ENCODE results near the gene PIGL. TPM values are rescaled to one million over a fixed set of nuclear protein-coding genes. Genes with fewer than 3 reads are reported as not detected.

PIGL gene
- total RNA-seq, 4 donors from 2014 or later = 60.9 to 142 (median 101) TPM

DNA sequence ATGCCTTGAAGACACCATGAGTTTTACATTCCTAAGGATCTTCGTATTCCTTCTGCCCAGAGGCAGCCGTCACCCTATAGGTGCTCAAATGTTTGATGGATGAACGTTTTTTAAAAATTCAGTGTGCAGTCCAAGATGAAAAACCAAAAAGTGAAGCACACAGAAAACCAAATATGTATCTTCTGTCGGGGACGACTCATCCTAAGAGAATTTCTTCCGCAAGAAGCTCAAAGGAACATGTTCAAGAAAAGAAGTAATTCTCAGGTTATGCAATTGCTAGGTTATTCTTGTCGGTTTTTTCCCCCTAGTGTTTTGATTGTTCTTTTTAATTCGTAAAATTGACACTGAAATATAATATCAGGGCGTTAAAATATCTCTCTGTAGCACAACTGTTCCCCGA, 134.8 kb downstream of the PIGL start:
- peaks cover 11% of the 10 kb centered on the region for H3K27me3 ChIP-seq
- DNase-seq = no peak
- peak overlapping the region; percentile 76 to 91 (median 86) for H3K27ac ChIP-seq
- TF ChIP-seq, protein P1, sequence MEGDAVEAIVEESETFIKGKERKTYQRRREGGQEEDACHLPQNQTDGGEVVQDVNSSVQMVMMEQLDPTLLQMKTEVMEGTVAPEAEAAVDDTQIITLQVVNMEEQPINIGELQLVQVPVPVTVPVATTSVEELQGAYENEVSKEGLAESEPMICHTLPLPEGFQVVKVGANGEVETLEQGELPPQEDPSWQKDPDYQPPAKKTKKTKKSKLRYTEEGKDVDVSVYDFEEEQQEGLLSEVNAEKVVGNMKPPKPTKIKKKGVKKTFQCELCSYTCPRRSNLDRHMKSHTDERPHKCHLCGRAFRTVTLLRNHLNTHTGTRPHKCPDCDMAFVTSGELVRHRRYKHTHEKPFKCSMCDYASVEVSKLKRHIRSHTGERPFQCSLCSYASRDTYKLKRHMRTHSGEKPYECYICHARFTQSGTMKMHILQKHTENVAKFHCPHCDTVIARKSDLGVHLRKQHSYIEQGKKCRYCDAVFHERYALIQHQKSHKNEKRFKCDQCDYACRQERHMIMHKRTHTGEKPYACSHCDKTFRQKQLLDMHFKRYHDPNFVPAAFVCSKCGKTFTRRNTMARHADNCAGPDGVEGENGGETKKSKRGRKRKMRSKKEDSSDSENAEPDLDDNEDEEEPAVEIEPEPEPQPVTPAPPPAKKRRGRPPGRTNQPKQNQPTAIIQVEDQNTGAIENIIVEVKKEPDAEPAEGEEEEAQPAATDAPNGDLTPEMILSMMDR (IDR thresholded peaks at IDR 0.05) = no peak
- no peak for TF ChIP-seq POLR2AphosphoS5 (IDR thresholded peaks at IDR 0.05)
- TF ChIP-seq EP300 (IDR thresholded peaks at IDR 0.05; ENCODE audit: low read depth) = no peak
- TF ChIP-seq POLR2A (IDR thresholded peaks at IDR 0.05) = no peak
- intact Hi-C loops (cut with DNase I; ENCODE audit: low total_unique reads) (no loop called here), in situ Hi-C loops (cut with MboI; ENCODE audit: low pct_ligation_motif_present in 1 of 4, low pct_unique_long_range_greater_than_20kb in 1 of 4, low sequenced_read_pairs in 3 of 4) (loop anchor here in 2 of 4 donors (25.0 kb wide), 1 partner anchor 160 kb away; no protein-coding TSS in a partner anchor)
- no peaks in the 10 kb centered on the region for H3K9me3 ChIP-seq
- WGBS, 2 donors (ENCODE audit: low coverage in 1 of 2) = 31 to 40% methylated on average over 9 to 10 of the region's 10 CpGs
- peak overlapping the region; percentile 59 to 86 (median 74) for H3K4me3 ChIP-seq
- peaks cover 0 to 18% (median 14%) of the 10 kb centered on the region in 4 donors for H3K4me1 ChIP-seq
- no peaks in the 10 kb centered on the region for H3K36me3 ChIP-seq

DNA sequence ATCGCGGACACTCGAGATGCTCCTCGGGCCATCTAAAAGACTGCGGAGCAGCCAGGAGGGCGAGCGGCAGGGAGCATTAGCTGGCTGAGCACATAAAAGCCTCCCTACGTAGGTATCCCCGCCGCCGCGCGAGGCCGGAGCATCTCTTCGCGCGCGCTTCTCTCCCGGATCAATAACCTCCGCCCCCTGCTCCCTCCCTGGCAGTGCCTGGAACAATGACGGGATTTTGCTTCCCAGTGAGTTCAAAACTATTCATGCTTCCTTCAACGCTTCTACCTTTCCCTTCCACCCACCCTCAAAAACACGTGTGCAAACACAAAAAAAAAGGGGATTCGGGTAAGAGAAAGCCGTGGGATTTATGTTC, 135.3 kb downstream of the PIGL start:
- Histone ChIP-seq H3K27ac (peak overlapping the region; percentile 76 to 91 (median 86)), H3K9me3 (no peaks in the 10 kb centered on the region), H3K27me3 (peaks cover 11% of the 10 kb centered on the region), H3K4me3 (peak overlapping the region; percentile 59 to 86 (median 74)), H3K4me1 (peaks cover 0 to 18% (median 14%) of the 10 kb centered on the region in 4 donors), H3K36me3 (no peaks in the 10 kb centered on the region)
- intact Hi-C loops (cut with DNase I; ENCODE audit: low total_unique reads) (no loop called here), in situ Hi-C loops (cut with MboI; ENCODE audit: low pct_ligation_motif_present in 1 of 4, low pct_unique_long_range_greater_than_20kb in 1 of 4, low sequenced_read_pairs in 3 of 4) (loop anchor here in 2 of 4 donors (25.0 kb wide), 1 partner anchor 160 kb away; no protein-coding TSS in a partner anchor)
- WGBS, 2 donors (ENCODE audit: low coverage in 1 of 2) = 1% methylated on average over 23 of the region's 25 CpGs; no CpG with 5 or more reads in 1 of the 2 donors
- TF ChIP-seq POLR2AphosphoS5 (IDR thresholded peaks at IDR 0.05) (no peak), EP300 (IDR thresholded peaks at IDR 0.05; ENCODE audit: low read depth) (no peak), POLR2A (IDR thresholded peaks at IDR 0.05) (peak; percentile 20)
- TF ChIP-seq, protein P1 (IDR thresholded peaks at IDR 0.05) = no peak
- DNase-seq = peak; percentile 54

DNA sequence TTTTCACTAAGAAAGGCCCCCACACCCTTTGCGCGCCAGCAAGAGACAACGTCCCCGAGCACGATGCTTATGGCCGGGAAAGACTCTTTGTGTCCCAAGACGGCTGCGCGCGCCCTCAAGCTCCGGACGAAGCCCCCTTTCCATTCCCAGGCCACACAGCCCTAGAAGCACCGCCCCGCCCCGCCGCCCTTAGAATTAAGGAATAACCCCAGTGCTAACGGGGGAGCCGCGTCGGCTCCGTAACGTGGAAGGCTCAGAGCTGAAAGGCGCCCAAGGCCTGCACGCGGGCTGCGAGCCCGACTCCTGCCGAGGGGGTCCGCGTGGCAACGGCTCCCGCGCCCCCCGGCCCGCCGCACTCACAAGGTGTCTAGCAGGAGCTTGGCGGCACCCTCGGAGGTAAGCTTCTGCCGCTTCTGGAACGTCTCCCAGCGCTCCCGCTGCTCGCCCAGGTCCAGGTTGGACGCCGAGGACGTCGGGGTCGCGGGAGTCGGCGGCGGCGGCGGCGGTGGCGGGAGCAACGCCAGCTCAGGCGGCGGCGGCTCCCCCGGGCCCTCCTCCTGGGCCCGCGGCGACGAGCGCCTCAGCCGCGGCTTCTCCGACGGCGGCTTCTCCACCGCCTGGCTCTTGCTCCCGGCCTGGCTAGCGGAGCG, 135.8 kb downstream of the PIGL start:
- no peaks in the 10 kb centered on the region for H3K9me3 ChIP-seq
- WGBS, 2 donors (ENCODE audit: low coverage in 1 of 2) = 0% methylated on average over 39 of the region's 75 CpGs; no CpG with 5 or more reads in 1 of the 2 donors
- H3K4me1 ChIP-seq = peaks cover 0 to 18% (median 14%) of the 10 kb centered on the region in 4 donors
- H3K4me3 ChIP-seq = peak overlapping the region; percentile 59 to 86 (median 74)
- no peak for TF ChIP-seq EP300 (IDR thresholded peaks at IDR 0.05; ENCODE audit: low read depth)
- TF ChIP-seq POLR2A (IDR thresholded peaks at IDR 0.05) = no peak
- no peak for TF ChIP-seq POLR2AphosphoS5 (IDR thresholded peaks at IDR 0.05)
- TF ChIP-seq, protein P1 (IDR thresholded peaks at IDR 0.05) = no peak
- H3K27me3 ChIP-seq = peaks cover 11% of the 10 kb centered on the region
- no peaks in the 10 kb centered on the region for H3K36me3 ChIP-seq
- peak overlapping the region; percentile 76 to 91 (median 86) for H3K27ac ChIP-seq
- DNase-seq = peak; percentile 56
- in situ Hi-C loops (cut with MboI; ENCODE audit: low pct_ligation_motif_present in 1 of 4, low pct_unique_long_range_greater_than_20kb in 1 of 4, low sequenced_read_pairs in 3 of 4) = loop anchor here in 2 of 4 donors (25.0 kb wide), 1 partner anchor 160 kb away; no protein-coding TSS in a partner anchor
- intact Hi-C loops (cut with DNase I; ENCODE audit: low total_unique reads) = no loop called here

DNA sequence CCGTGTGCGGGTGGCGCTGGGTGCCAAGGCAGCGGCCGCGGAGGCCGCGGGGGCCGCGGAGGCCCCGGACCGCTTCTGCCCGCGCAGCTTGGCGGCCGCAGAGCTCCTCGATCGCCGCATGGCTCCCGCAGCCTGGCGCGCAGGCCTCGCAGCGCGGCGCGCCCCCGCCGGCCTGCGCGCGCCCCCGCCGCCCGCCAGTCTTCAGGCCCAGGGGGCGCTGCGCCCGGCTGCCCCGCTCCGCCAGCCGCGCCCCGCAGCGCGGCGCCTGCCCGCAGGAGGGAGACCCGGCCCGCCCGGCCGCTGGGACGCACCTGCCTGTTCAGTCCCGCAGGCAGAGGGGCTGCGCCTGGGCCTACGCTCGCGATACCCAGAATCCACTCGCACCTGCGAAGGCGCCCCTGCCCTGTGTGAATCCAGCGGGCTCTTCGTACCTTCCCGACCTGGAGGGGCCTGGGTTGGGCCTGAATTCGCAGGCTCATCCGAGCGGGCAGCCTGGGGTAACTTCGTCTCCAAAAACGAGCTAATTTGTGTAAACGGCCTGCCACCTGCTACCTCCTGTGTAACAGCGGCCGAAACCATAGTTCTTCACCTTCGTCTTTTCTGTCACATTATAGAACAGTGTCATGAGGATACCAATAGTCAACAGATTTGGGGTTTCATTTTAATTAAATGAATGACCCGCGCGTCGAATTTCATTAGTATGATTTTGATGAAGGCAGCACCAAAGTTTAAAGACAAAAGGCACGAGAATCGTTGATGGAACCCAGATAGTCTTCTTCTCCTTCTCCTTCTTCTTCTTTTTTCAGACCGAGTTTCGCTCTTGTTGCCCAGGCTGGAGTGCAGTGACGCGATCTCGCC, 136.5 kb downstream of the PIGL start, which contains the start of gene CENPV:
Gene CENPV, minus strand, starts transcription at position 153 of the 858 bp plus-strand sequence. Its CDS starts 33 bp downstream, at position 120.
- H3K27me3 ChIP-seq = peaks cover 11% of the 10 kb centered on the region
- peak within 1 kb of the TSS; percentile 59 to 86 (median 74) for H3K4me3 ChIP-seq
- H3K9me3 ChIP-seq = no peaks in the 10 kb centered on the region
- peaks cover 0 to 18% (median 14%) of the 10 kb centered on the region in 4 donors for H3K4me1 ChIP-seq
- in situ Hi-C loops (cut with MboI; ENCODE audit: low pct_ligation_motif_present in 1 of 4, low pct_unique_long_range_greater_than_20kb in 1 of 4, low sequenced_read_pairs in 3 of 4) = loop anchor here in 2 of 4 donors (25.0 kb wide), 1 partner anchor 159 kb away; no protein-coding TSS in a partner anchor
- peak; percentile 70 for DNase-seq
- intact Hi-C loops (cut with DNase I; ENCODE audit: low total_unique reads) = no loop called here
- TF ChIP-seq, protein P1 (IDR thresholded peaks at IDR 0.05) = peak in 2 of 5 experiments; percentile 13 to 22
- TF ChIP-seq POLR2AphosphoS5 (IDR thresholded peaks at IDR 0.05) = no peak
- peak; percentile 21 for TF ChIP-seq POLR2A (IDR thresholded peaks at IDR 0.05)
- TF ChIP-seq EP300 (IDR thresholded peaks at IDR 0.05; ENCODE audit: low read depth) = no peak
- no peaks in the 10 kb centered on the region for H3K36me3 ChIP-seq
- 34 to 94% methylated on average over 8 to 41 of the region's 83 CpGs for WGBS, 2 donors (ENCODE audit: low coverage in 1 of 2)
- peak within 1 kb of the TSS; percentile 76 to 91 (median 86) for H3K27ac ChIP-seq

Measured in transverse colon (tissue), 4 donors.